Esophagus squamous epithelium (tissue), 5 donors: ENCODE results near the gene UTP3. TPM values are rescaled to one million over a fixed set of nuclear protein-coding genes. Genes with fewer than 3 reads are reported as not detected.
"Not testable (repeated sequence)": the region's sequence is repeated elsewhere in the genome, so short reads cannot be mapped to it uniquely, and the experiment has no call there.

Experiments
- DNase-seq: peaks from one replicate; lab custom pipeline; 2025; lab: John Stamatoyannopoulos, UW
- H3K27ac ChIP-seq, 4 donors: fragments of 200-600 bp; sonication (generic); one replicate each; pipeline ENCODE4 v1.5.1; 2016 to 2019; ENCODE audit warnings: mild to moderate bottlenecking in 1 of 4
- H3K27me3 ChIP-seq, 4 donors: fragments of 200-600 bp; sonication (generic); 1 replicate in 3 of 4; 2 replicates in 1 of 4; pipeline versions ENCODE4 v1.5.1 to v1.6.0; 2017 to 2021; ENCODE audit warnings: antibody characterized with exemption in 1 of 4
- H3K36me3 ChIP-seq, 3 donors: fragments of 200-600 bp; sonication (generic); one replicate each; pipeline ENCODE4 v1.5.1; 2016 to 2019
- H3K4me1 ChIP-seq, 3 donors: fragments of 200-600 bp; sonication (generic); one replicate each; pipeline ENCODE4 v1.5.1; 2017 to 2019
- H3K4me3 ChIP-seq, 4 donors: fragments of 200-600 bp; sonication (generic); 1 replicate in 3 of 4; 2 replicates in 1 of 4; pipeline ENCODE4 v1.5.1; 2016 to 2019; ENCODE audit warnings: mild to moderate bottlenecking in 2 of 4, moderate library complexity in 1 of 4
- H3K9me3 ChIP-seq, 3 donors: fragments of 200-600 bp; sonication (generic); one replicate each; pipeline ENCODE4 v1.5.1; 2016 to 2019
- POLR2A ChIP-seq, 4 donors: fragments of 450-650 bp; IDR thresholded peaks; one replicate each; pipeline ENCODE4 v1.6.1; 2017; ENCODE audit warnings: antibody characterized with exemption in 4 of 4, mild to moderate bottlenecking in 4 of 4, moderate library complexity in 3 of 4
- WGBS, 2 donors: methylation state at CpG; one replicate each; pipeline ENCODE4 v1.1.5; 2018; 5-methylcytosine and 5-hydroxymethylcytosine counted together
- intact Hi-C: fragments of 100-400 bp; cut with DNase I; formaldehyde crosslinking; loops from one replicate; pipeline ENCODE4 v1.15.0; 2022
- total RNA-seq, 4 donors: library from RNA; depleted of rRNA; stranded (reverse); fragments of >200 nt; gene quantifications; one replicate each; pipeline ENCODE4 v1.1.0, GENCODE V29; 2016
- TF ChIP-seq, protein P1 (sequence below), 6 experiments: fragments of 450-650 bp in 4 of 6; fragments of 200-600 bp in 2 of 6; sonication (generic) in 2 of 6; IDR thresholded peaks; one replicate each; pipeline ENCODE4 v1.5.1; 2016 to 2019; ENCODE audit warnings: antibody characterized with exemption in 6 of 6, mild to moderate bottlenecking in 4 of 6, moderate library complexity in 4 of 6
- donor health status: DM: yes; HTN: yes; CAD: no.

The UTP3 gene
- total RNA-seq, 4 donors from 2014 or later = 16.0 to 29.8 (median 24.4) TPM

DNA sequence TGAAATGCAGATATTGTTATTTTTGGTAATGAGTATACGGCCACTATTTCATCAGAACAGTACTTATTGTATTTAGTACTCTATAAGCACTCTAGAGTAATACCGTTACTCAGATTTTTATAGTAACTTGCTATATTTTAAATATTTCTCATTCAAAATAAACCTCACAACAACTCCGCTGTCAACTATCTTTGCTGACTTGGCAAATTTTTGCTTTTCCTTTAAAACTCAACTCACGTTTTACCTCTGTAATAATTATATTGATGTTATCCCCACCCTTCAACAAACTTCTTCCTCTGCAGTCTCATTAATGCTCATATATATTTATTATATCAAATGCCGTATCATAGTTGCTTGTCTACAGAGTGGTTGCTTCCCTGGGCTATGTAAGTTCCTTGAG, 31.0 kb upstream of the UTP3 start:
- no peaks in the 10 kb centered on the region for H3K9me3 ChIP-seq
- no peaks in the 10 kb centered on the region for H3K4me1 ChIP-seq
- WGBS, 2 donors = 82 to 85% methylated on average over 5 of the region's 5 CpGs
- H3K27me3 ChIP-seq = no peaks in the 10 kb centered on the region
- no peaks in the 10 kb centered on the region for H3K36me3 ChIP-seq
- intact Hi-C loops = loop anchor here (10.0 kb wide), 1 partner anchor 367 kb away; no protein-coding TSS in a partner anchor
- no peak for DNase-seq
- no peak overlapping the region for H3K4me3 ChIP-seq
- no peak for TF ChIP-seq POLR2A (IDR thresholded peaks at IDR 0.05)
- TF ChIP-seq, protein P1, sequence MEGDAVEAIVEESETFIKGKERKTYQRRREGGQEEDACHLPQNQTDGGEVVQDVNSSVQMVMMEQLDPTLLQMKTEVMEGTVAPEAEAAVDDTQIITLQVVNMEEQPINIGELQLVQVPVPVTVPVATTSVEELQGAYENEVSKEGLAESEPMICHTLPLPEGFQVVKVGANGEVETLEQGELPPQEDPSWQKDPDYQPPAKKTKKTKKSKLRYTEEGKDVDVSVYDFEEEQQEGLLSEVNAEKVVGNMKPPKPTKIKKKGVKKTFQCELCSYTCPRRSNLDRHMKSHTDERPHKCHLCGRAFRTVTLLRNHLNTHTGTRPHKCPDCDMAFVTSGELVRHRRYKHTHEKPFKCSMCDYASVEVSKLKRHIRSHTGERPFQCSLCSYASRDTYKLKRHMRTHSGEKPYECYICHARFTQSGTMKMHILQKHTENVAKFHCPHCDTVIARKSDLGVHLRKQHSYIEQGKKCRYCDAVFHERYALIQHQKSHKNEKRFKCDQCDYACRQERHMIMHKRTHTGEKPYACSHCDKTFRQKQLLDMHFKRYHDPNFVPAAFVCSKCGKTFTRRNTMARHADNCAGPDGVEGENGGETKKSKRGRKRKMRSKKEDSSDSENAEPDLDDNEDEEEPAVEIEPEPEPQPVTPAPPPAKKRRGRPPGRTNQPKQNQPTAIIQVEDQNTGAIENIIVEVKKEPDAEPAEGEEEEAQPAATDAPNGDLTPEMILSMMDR (IDR thresholded peaks at IDR 0.05) = no peak
- no peak overlapping the region for H3K27ac ChIP-seq

- TF ChIP-seq POLR2A (IDR thresholded peaks at IDR 0.05) = no peak
- TF ChIP-seq, protein P1 (IDR thresholded peaks at IDR 0.05) = no peak
- intact Hi-C loops = loop anchor here (10.0 kb wide), 1 partner anchor 366 kb away; no protein-coding TSS in a partner anchor
- DNase-seq = no peak
- 46 to 51% methylated on average over 3 of the region's 3 CpGs for WGBS, 2 donors
- Histone ChIP-seq H3K4me3 (no peak overlapping the region), H3K4me1 (no peaks in the 10 kb centered on the region), H3K27me3 (no peaks in the 10 kb centered on the region), H3K9me3 (no peaks in the 10 kb centered on the region), H3K27ac (no peak overlapping the region), H3K36me3 (no peaks in the 10 kb centered on the region)
Measured at GRCh38 chr4:70658418-70658817, 29.9 kb upstream of the UTP3 start.

GRCh38 chr4:70660106-70660505, 28.2 kb upstream of the UTP3 start:
- H3K4me1 ChIP-seq = no peaks in the 10 kb centered on the region
- H3K4me3 ChIP-seq = no peak overlapping the region
- TF ChIP-seq POLR2A (IDR thresholded peaks at IDR 0.05) = no peak
- no peaks in the 10 kb centered on the region for H3K36me3 ChIP-seq
- H3K27ac ChIP-seq = no peak overlapping the region
- WGBS, 2 donors = 83 to 91% methylated on average over 4 of the region's 4 CpGs
- intact Hi-C loops = no loop called here
- no peaks in the 10 kb centered on the region for H3K9me3 ChIP-seq
- no peaks in the 10 kb centered on the region for H3K27me3 ChIP-seq
- DNase-seq = no peak

- H3K9me3 ChIP-seq, H3K36me3 ChIP-seq, intact Hi-C loops, H3K27me3 ChIP-seq, H3K4me1 ChIP-seq, DNase-seq, H3K27ac ChIP-seq, H3K4me3 ChIP-seq: not testable (repeated sequence)
- WGBS, 2 donors = 83 to 91% methylated on average over 5 of the region's 5 CpGs
Measured at GRCh38 chr4:70661309-70661922, 26.9 kb upstream of the UTP3 start.

DNA sequence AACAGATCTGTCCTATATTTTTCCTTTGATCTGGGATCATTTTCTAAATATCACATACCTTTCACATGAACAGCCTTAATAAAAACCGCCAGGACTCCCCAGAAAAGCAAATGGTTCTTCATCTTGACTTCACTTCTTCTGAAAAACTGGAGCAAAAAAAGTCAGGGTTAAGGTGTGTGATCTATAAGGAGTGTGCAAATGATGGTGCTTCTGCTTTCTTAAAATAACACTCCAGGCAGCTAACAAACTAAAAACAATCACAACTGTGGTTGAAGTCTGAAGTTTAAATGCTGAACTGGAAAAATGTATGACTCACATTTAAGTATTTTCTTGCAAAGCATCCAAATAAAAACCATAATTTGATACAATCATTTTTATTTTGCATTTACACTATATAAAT, 22.0 kb upstream of the UTP3 start, which contains the start of gene JCHAIN:
Gene JCHAIN (minus strand): TSS at position 140 of the 400 bp plus-strand sequence. CDS start 18 bp downstream, at position 122.
- no peak for TF ChIP-seq POLR2A (IDR thresholded peaks at IDR 0.05)
- TF ChIP-seq, protein P1 (IDR thresholded peaks at IDR 0.05) = no peak
- Histone ChIP-seq H3K36me3 (no peaks in the 10 kb centered on the region), H3K27ac (no peak within 1 kb of the TSS), H3K9me3 (no peaks in the 10 kb centered on the region), H3K27me3 (no peaks in the 10 kb centered on the region), H3K4me1 (no peaks in the 10 kb centered on the region), H3K4me3 (no peak within 1 kb of the TSS)
- intact Hi-C loops = no loop called here
- no peak for DNase-seq
- WGBS, 2 donors = 64 to 73% methylated on average over 1 of the region's 1 CpG

DNA sequence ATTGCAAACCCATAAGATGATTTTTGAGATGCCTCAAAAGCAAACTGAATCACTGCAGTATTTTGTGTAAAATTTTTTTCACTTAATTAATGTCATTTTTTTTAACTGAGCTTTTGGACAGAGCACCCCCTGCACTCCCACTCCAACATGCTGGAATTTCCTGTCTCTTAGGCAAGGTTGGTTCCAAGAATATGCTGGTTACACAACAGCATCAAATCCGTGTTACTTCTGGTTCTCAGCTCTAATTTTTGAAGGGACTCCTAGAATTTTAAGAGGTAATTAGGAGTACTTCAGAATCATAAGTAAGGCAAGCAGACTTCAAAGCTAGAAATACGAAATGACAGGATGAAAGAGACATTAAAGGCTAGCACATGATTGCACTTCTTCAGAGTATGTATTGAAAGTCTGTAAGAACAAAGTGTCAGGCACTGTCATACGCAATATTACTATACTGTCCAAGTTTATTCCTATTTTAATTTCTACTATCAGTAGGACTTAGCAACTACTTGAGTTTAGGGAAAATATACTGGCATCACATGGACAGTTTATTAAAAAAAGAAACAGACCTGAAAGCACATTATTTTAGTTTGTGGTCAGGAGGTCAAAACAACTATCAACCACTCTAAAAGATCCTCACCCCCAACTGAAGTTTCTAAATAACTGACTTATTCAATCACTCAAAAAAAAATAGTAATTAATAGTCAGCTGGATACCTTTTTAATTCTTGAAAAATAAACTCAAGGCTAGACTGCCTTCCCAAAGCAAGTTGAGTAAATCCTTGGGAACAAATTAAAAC, 20.4 kb upstream of the UTP3 start:
- H3K27me3 ChIP-seq = no peaks in the 10 kb centered on the region
- DNase-seq = no peak
- H3K36me3 ChIP-seq = no peaks in the 10 kb centered on the region
- TF ChIP-seq, protein P1 (IDR thresholded peaks at IDR 0.05) = no peak
- TF ChIP-seq POLR2A (IDR thresholded peaks at IDR 0.05) = no peak
- no peak overlapping the region for H3K4me3 ChIP-seq
- H3K4me1 ChIP-seq = no peaks in the 10 kb centered on the region
- intact Hi-C loops = no loop called here
- H3K9me3 ChIP-seq = no peaks in the 10 kb centered on the region
- 36 to 52% methylated on average over 3 of the region's 3 CpGs for WGBS, 2 donors
- no peak overlapping the region for H3K27ac ChIP-seq
